Neural crest cell (in vitro differentiated cells): ENCODE measurements around the gene CASZ1. TPM values are rescaled to one million over a fixed set of nuclear protein-coding genes. Genes with fewer than 3 reads are reported as not detected.

Experiments
- DNase-seq: peaks from one replicate; pipeline ENCODE4 v3.0.0; 2021; ENCODE audit warnings: low read depth, mixed read lengths, low spot score
- H3K27ac Mint-ChIP-seq: one replicate; pipeline ENCODE4 v1.8.0; 2021; ENCODE audit warnings: mild to moderate bottlenecking, mixed read lengths; ENCODE audit not compliant: unreplicated experiment
- H3K27me3 Mint-ChIP-seq: 2 replicates; pipeline ENCODE4 v1.8.0; 2021; ENCODE audit warnings: low read depth, mild to moderate bottlenecking, mixed read lengths
- H3K36me3 Mint-ChIP-seq: 2 replicates; pipeline ENCODE4 v1.8.0; 2021; ENCODE audit warnings: low read depth, mild to moderate bottlenecking, mixed read lengths
- H3K4me1 Mint-ChIP-seq: 2 replicates; pipeline ENCODE4 v1.8.0; 2021; ENCODE audit warnings: mixed read lengths
- H3K4me3 Mint-ChIP-seq: one replicate; pipeline ENCODE4 v1.8.0; 2021; ENCODE audit warnings: mild to moderate bottlenecking, mixed read lengths
- H3K9me3 Mint-ChIP-seq: 2 replicates; pipeline ENCODE4 v1.8.0; 2021; ENCODE audit warnings: mixed read lengths
- CTCF ChIP-seq: fragments of 200-600 bp; sonication (generic); conservative IDR thresholded peaks from 2 replicates; pipeline ENCODE4 v1.5.0; 2021; ENCODE audit warnings: antibody characterized with exemption, mild to moderate bottlenecking
- total RNA-seq: library from RNA; stranded (reverse); gene quantifications from 2 replicates; pipeline ENCODE4 v1.2.1, GENCODE V29; 2021

CASZ1 gene
- total RNA-seq, 1 donor from 2014 or later = 2.6 TPM

GRCh38 chr1:10827377-10828333, 31.2 kb upstream of the CASZ1 start:
- H3K36me3 Mint-ChIP-seq = no peaks in the 10 kb centered on the region
- H3K4me1 Mint-ChIP-seq = no peaks in the 10 kb centered on the region
- no peak overlapping the region for H3K4me3 Mint-ChIP-seq
- no peak overlapping the region for H3K27ac Mint-ChIP-seq
- no peak for DNase-seq
- no peak for TF ChIP-seq CTCF
- no peaks in the 10 kb centered on the region for H3K9me3 Mint-ChIP-seq
- H3K27me3 Mint-ChIP-seq = peaks cover 23% of the 10 kb centered on the region

- peaks cover 22% of the 10 kb centered on the region for H3K27me3 Mint-ChIP-seq
- H3K4me1 Mint-ChIP-seq = no peaks in the 10 kb centered on the region
- H3K27ac Mint-ChIP-seq = no peak overlapping the region
- no peak for DNase-seq
- no peak overlapping the region for H3K4me3 Mint-ChIP-seq
- no peaks in the 10 kb centered on the region for H3K36me3 Mint-ChIP-seq
- no peak for TF ChIP-seq CTCF
- no peaks in the 10 kb centered on the region for H3K9me3 Mint-ChIP-seq
Observed at GRCh38 chr1:10825592-10825991, 29.1 kb upstream of the CASZ1 start.

GRCh38 chr1:10824821-10825540, 28.5 kb upstream of the CASZ1 start:
- no peaks in the 10 kb centered on the region for H3K36me3 Mint-ChIP-seq
- DNase-seq = no peak
- no peaks in the 10 kb centered on the region for H3K4me1 Mint-ChIP-seq

GRCh38 chr1:10823000-10823401, 26.6 kb upstream of the CASZ1 start:
- Mint-ChIP-seq H3K27me3 (peaks cover 9% of the 10 kb centered on the region), H3K36me3 (no peaks in the 10 kb centered on the region), H3K27ac (no peak overlapping the region), H3K9me3 (no peaks in the 10 kb centered on the region), H3K4me3 (no peak overlapping the region), H3K4me1 (no peaks in the 10 kb centered on the region)
- DNase-seq = no peak
- TF ChIP-seq CTCF = no peak

More at GRCh38 chr1:10824821-10825540, 28.5 kb upstream of the CASZ1 start:
- Mint-ChIP-seq H3K9me3 (no peaks in the 10 kb centered on the region), H3K4me3 (no peak overlapping the region), H3K27me3 (peaks cover 22% of the 10 kb centered on the region), H3K27ac (no peak overlapping the region)
- TF ChIP-seq CTCF = no peak

- Mint-ChIP-seq H3K27me3 (peaks cover 7% of the 10 kb centered on the region), H3K4me3 (no peak overlapping the region), H3K4me1 (no peaks in the 10 kb centered on the region), H3K9me3 (no peaks in the 10 kb centered on the region), H3K27ac (no peak overlapping the region), H3K36me3 (no peaks in the 10 kb centered on the region)
- DNase-seq = no peak
- TF ChIP-seq CTCF = no peak
Observed at GRCh38 chr1:10821388-10821787, 24.9 kb upstream of the CASZ1 start.
